HG03457 (cell line): ENCODE data around the gene PFN3.
A peak's percentile ranks its signal among the peaks of the same experiment; 100 is the strongest.
"Not testable (repeated sequence)": the region's sequence is repeated elsewhere in the genome, so short reads cannot be mapped to it uniquely, and the experiment has no call there.

ENCODE experiments used
- ATAC-seq: cut with Tn5 transposase; IDR thresholded peaks from one replicate; pipeline ENCODE4 v1.9.1; 2021; ENCODE audit warnings: moderate number of reproducible peaks; ENCODE audit not compliant: unreplicated experiment

PFN3 gene

DNA sequence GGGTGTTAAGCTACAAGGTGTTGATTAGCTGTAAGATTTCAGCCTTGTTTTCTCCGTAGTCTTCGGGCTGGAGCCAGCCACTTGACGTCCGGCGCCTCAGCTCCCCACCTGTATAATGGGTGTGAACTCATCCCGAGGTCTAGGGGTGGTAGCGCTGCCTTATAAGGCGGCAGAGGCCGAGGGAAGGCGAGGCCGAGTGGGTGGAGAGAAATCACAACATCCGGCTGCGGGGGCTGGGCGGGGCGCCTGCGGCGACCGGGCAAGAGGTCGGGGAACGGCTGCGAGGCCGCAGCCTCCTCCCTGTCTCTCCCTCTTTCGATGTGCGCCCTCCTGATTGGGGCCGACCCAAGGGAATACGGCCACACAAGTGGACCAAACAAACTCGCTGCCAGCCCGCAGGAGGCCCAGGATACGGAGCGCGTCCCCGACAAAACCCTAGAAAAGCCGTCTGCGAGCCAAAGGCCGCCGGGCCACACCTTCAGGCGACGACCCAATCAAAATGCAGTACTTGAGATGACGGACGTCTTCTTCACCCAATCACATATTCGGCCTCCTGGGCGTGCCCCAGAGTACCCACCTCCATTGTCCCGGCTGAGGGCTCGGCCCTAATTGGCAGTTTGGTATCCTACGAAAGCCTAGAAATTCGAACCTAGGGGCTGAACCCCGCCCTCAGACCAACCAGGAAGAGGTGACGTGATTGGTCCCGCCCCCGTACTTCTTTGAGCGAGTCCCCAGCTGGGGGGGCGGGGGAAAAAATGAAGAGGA, 25.5 kb upstream of the PFN3 start:
- ATAC-seq = peak; percentile 68

- no peak for ATAC-seq
Measured at GRCh38 chr5:177425196-177425800, 24.8 kb upstream of the PFN3 start.

DNA sequence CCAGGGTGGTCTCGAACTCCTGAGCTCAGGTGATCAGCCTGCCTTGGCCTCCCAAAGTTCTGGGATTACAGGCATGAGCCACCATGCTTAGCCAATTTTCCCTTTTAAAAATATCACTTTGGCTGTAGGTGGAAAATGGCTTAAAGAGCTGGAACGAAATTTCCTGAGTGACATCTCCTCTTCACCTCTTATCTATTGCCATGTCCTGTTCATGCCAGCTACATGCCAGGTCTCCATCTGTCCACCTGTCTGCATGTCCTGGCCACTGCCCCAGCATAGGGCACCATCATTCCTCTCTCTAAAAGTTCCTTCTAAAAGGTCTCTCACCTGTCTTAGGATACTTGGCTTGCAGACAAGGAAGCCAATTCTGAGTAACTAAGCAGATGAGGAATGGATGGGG, 23.2 kb upstream of the PFN3 start:
- no peak for ATAC-seq

DNA sequence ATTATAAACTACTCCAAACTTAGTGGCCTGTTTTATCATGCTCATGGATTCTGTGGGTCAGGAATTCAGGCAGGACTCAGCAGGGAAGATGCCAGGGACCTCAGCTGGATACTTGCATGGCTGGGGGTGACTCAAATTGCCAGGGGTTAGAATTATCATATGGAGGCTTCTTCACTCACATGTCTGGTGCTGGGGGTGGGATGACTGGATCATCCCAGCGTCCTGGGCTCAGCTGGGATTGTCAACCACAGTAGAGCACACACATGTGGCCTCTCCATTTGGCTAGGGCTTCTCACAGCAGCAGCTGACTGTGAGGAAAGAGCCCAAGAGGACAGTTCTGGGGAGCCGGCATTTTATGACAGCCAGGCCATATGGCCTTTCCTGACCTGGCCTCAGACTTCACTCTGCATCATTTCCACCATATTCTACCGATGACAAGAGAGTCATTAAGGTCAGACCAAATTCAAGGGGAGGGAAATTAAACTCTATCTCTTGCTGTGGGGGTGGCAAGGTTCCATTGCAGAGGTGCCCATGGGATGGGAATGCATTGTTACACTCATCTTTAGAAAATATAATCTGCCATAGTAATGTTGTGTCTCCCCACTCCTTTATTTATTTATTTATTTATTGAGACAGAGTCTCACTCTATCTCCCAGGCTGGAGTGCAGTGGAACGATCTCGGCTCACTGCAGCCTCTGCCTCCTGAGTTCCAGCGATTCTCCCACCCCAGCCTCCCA, 20.8 kb upstream of the PFN3 start:
- no peak for ATAC-seq

DNA sequence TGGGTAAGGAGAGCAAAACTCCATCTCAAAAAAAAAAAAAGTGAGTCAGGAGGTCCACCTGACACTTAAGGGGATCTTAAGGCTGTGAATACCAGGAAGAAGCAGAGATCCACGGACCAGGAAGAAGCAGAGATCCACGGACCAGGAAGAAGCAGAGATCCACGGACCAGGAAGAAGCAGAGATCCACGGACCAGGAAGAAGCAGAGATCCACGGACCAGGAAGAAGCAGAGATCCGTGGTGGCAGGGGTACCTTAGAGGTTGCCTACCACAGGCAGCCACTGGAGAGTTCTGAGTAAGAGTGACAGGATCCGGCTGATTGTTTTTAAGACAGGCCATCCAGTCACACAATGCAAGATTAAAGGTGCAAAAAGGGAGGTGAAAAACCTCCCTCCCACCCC, 20.0 kb upstream of the PFN3 start:
- not testable (repeated sequence) for ATAC-seq

- no peak for ATAC-seq
Measured at GRCh38 chr5:177419046-177419445, 18.6 kb upstream of the PFN3 start.

DNA sequence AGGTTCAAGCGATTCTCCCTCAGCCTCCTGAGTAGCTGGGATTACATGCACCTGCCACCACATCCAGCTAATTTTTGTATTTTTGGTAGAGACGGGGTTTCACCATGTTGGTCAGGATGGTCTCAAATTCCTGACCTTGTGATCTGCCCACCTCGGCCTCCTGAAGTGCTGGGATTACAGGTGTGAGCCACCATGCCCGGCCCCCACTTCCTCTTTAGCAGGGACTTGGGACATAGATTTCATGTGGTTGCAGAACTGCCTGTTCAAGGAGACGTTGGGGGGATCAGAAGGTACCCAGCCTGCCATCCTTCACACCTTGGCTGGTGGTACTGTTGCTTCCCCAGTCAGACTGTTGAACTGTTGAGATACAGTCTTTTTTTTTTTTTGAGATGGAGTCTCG, 16.6 kb upstream of the PFN3 start:
- ATAC-seq = not testable (repeated sequence)

GRCh38 chr5:177414481-177414880, 14.0 kb upstream of the PFN3 start:
- no peak for ATAC-seq

- ATAC-seq = no peak
Measured at GRCh38 chr5:177412603-177413233, 12.3 kb upstream of the PFN3 start.

DNA sequence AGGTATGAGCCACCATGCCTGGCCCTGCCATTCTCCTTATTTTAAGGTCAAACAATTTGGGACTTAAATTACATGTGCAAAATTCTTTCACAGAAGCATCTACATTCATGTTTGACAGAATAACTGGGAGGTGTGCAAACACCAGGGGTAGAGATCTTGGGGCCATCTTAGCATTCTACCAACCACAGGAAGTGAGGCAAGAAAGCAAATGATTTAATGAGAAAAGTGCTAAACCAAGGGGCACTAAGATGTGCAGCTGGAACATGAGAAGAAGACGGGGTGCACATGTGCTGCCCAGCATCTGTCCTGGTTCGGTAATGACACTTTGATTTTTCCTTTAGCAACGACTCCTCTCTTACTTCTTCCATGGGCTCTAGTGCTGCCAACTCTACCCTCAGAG, 10.1 kb upstream of the PFN3 start:
- ATAC-seq = no peak

DNA sequence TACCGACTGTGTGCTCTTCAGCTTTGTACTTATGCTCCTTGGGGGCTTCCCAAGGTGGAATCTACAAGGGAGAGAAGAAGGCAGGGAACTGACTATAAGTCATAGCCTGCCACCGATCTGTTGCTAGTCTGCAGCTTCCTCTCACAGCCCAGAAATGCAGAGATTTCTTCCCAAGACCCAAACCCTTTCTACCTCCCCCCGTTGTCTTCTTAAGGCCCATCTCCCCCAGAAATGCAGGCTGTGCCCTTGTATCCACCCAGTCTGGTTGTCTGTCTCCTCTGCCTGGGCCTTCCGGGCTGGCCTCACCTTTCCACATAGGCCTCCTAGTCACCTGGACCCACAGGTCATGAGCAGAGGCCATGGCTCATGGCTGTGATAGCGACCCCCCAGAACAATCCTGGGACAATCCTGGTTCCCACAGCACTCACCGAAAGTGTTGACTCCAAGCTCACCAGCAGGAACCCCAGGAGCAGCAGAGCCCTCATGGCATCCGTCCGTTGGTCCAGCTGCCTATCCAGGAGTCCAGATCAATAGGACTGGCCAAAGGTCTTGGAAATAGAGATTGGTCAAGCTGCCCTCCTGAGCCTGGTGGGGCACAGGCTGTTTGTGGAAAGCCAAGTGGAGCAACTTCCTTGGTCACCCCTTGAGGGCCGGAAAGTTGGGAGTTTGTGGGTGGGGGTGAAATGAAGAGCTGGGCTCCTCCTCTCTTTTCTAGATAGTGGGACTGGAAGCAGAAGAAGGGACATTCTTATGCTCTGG, 8.8 kb upstream of the PFN3 start, which contains the start of gene F12:
TSS of gene F12 (minus strand) at position 522 of the 759 bp plus-strand sequence. CDS start at position 485, 37 bp downstream.
- no peak for ATAC-seq

- ATAC-seq = no peak
Measured at GRCh38 chr5:177405805-177406204, 5.3 kb upstream of the PFN3 start.

- ATAC-seq = no peak
Measured at GRCh38 chr5:177405312-177405711, 4.9 kb upstream of the PFN3 start.

- no peak for ATAC-seq
Measured at GRCh38 chr5:177404641-177405179, 4.2 kb upstream of the PFN3 start.

DNA sequence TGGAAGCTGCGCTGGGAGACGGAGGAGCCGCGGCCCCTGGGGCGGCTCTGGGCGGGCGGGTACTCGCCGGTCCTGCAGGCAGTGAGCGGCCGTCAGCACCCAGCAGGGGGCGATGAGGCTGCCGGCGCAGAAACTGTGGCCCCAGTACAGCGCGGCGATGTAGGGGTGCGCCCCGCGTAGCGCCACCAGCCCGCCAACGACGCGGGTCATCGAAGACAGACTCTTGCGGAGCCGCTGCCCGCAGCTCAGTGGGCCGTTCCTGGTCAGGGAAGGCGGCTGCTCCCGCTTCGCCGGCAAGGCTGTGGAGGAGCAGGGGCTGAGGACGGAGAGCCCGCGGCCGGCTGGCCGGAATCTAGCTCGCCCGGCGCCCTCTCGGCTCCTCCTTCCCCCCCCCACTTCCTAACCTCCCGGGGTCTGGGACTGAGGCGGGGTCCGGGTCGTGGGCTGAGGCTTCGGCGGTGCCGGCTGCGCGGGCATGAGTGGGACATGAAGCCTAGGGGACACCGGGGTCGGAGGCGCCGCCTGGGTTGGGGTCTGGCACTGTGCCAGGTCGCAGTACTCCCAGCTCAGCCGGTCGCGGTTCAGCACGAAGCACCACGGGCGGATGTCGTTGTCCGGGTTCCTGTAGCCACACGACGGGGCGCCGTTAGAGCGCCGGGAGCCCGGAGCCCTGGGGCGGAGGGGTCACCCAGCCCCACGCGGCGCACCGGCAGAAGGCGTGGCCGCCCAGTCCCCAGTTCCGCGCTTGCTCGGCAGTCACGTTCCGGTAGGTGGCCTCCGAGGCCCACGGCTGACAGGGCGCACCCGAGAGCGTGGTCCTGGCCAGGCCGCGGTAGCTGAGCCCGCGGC, 3.6 kb upstream of the PFN3 start:
- peak; percentile 61 for ATAC-seq

- ATAC-seq = peak; percentile 7
Measured at GRCh38 chr5:177403102-177403791, 2.8 kb upstream of the PFN3 start.

GRCh38 chr5:177402271-177403043, 2.0 kb upstream of the PFN3 start:
- ATAC-seq = no peak

DNA sequence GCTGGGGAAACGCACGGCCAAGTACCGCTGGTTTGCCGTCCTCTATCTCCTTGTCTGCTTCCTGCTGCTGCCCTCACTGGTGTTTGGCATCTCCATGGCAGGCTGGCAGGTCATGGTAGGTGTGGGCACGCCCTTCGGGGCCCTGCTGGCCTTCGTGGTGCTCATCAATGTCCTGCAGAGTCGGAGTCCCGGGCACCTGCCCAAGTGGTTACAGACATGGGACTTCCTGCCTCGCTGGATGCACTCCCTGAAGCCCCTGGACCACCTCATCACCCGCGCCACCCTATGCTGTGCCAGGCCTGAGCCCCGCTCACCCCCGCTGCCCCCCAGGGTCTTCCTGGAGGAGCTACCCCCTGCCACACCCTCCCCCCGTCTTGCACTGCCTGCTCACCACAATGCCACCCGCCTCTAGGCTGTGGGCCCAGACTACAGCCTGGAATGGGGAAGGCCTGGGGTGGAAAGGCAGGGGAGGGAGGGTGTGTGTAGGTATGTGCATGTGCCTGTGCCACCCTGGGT, 2.5 kb downstream of the PFN3 start:
- no peak for ATAC-seq
